Suprapubic skin (tissue), 4 donors: ENCODE results near the gene NDUFV1. TPM values are rescaled to one million over a fixed set of nuclear protein-coding genes. Genes with fewer than 3 reads are reported as not detected.
"Not testable (repeated sequence)": the region's sequence is repeated elsewhere in the genome, so short reads cannot be mapped to it uniquely, and the experiment has no call there.

Experiments
- DNase-seq, 2 donors: peaks; one replicate each; pipeline ENCODE4 v3.0.0-alpha.2; 2019; ENCODE audit warnings: low spot score in 2 of 2
- H3K27ac ChIP-seq: fragments of 200-600 bp; sonication (generic); one replicate; pipeline ENCODE4 v1.5.1; 2019
- H3K27me3 ChIP-seq: fragments of 200-600 bp; sonication (generic); one replicate; pipeline ENCODE4 v1.5.1; 2019
- H3K36me3 ChIP-seq: fragments of 200-600 bp; sonication (generic); one replicate; pipeline ENCODE4 v1.5.1; 2019
- H3K4me1 ChIP-seq: fragments of 200-600 bp; sonication (generic); one replicate; pipeline ENCODE4 v1.5.1; 2019
- H3K4me3 ChIP-seq: fragments of 200-600 bp; sonication (generic); one replicate; pipeline ENCODE4 v1.5.1; 2019; ENCODE audit warnings: mild to moderate bottlenecking
- H3K9me3 ChIP-seq: fragments of 200-600 bp; sonication (generic); one replicate; pipeline ENCODE4 v1.5.1; 2019
- CTCF ChIP-seq, 2 donors: fragments of 200-600 bp in 1 of 2; fragments of 450-650 bp in 1 of 2; sonication (generic) in 1 of 2; IDR thresholded peaks; one replicate each; pipeline ENCODE4 v1.5.1; 2016 to 2019; ENCODE audit warnings: antibody characterized with exemption in 2 of 2, mild to moderate bottlenecking in 1 of 2, moderate library complexity in 1 of 2
- EP300 ChIP-seq: sonication (generic); formaldehyde crosslinking; IDR thresholded peaks from one replicate; pipeline ENCODE4 v1.6.1; 2017; ENCODE audit warnings: antibody characterized with exemption
- POLR2A ChIP-seq, 2 donors: fragments of 450-650 bp; IDR thresholded peaks; one replicate each; pipeline ENCODE4 v1.6.1; 2017; ENCODE audit warnings: antibody characterized with exemption in 2 of 2, mild to moderate bottlenecking in 2 of 2, moderate library complexity in 2 of 2
- POLR2AphosphoS5 ChIP-seq, 3 donors: sonication (generic); formaldehyde crosslinking; IDR thresholded peaks; one replicate each; pipeline ENCODE4 v1.6.1; 2017; ENCODE audit warnings: antibody characterized with exemption in 3 of 3
- WGBS: methylation state at CpG from one replicate; pipeline ENCODE4 v1.1.5; 2018; 5-methylcytosine and 5-hydroxymethylcytosine counted together
- total RNA-seq, 4 donors: library from RNA; depleted of rRNA; stranded (reverse); fragments of >200 nt; gene quantifications; one replicate each; pipeline ENCODE4 v1.1.0, GENCODE V29; 2016

Gene NDUFV1
- total RNA-seq, 4 donors from 2014 or later: 200 to 361 (median 275) TPM

GRCh38 chr11:67654225-67654624 lies 47.5 kb downstream of the NDUFV1 start:
- peak in 1 of 2 donors; percentile 45 for DNase-seq
- Histone ChIP-seq H3K36me3 (no peaks in the 10 kb centered on the region), H3K9me3 (no peaks in the 10 kb centered on the region), H3K4me1 (peaks cover 26% of the 10 kb centered on the region), H3K27me3 (peaks cover 7% of the 10 kb centered on the region), H3K27ac (no peak overlapping the region), H3K4me3 (no peak overlapping the region)
- TF ChIP-seq POLR2AphosphoS5 (IDR thresholded peaks at IDR 0.05): no peak
- no peak for TF ChIP-seq EP300
- no peak for TF ChIP-seq CTCF (IDR thresholded peaks at IDR 0.05)
- TF ChIP-seq POLR2A (IDR thresholded peaks at IDR 0.05): no peak
- 73% methylated on average over 9 of the region's 9 CpGs for WGBS

- H3K27me3 ChIP-seq: no peaks in the 10 kb centered on the region
- no peak for DNase-seq
- no peak overlapping the region for H3K27ac ChIP-seq
These were observed 49.7 kb downstream of the NDUFV1 start for GRCh38 chr11:67656278-67656922.

GRCh38 chr11:67657300-67657699 lies 50.6 kb downstream of the NDUFV1 start:
- TF ChIP-seq CTCF (IDR thresholded peaks at IDR 0.05) (no peak), EP300 (no peak), POLR2A (IDR thresholded peaks at IDR 0.05) (no peak)
- no peaks in the 10 kb centered on the region for H3K9me3 ChIP-seq
- H3K4me3 ChIP-seq: no peak overlapping the region
- DNase-seq: no peak
- 30% methylated on average over 3 of the region's 3 CpGs for WGBS
- no peak overlapping the region for H3K27ac ChIP-seq
- no peaks in the 10 kb centered on the region for H3K27me3 ChIP-seq
- no peaks in the 10 kb centered on the region for H3K36me3 ChIP-seq
- H3K4me1 ChIP-seq: peaks cover 27% of the 10 kb centered on the region

More at GRCh38 chr11:67656278-67656922, 49.7 kb downstream of the NDUFV1 start:
- 49% methylated on average over 4 of the region's 4 CpGs for WGBS
- no peaks in the 10 kb centered on the region for H3K9me3 ChIP-seq
- H3K4me1 ChIP-seq: peaks cover 27% of the 10 kb centered on the region
- TF ChIP-seq EP300 (no peak), CTCF (IDR thresholded peaks at IDR 0.05) (no peak), POLR2AphosphoS5 (IDR thresholded peaks at IDR 0.05) (no peak), POLR2A (IDR thresholded peaks at IDR 0.05) (no peak)
- no peaks in the 10 kb centered on the region for H3K36me3 ChIP-seq
- H3K4me3 ChIP-seq: no peak overlapping the region

- peaks cover 27% of the 10 kb centered on the region for H3K4me1 ChIP-seq
- H3K9me3 ChIP-seq, H3K36me3 ChIP-seq, H3K27me3 ChIP-seq, H3K4me3 ChIP-seq, H3K27ac ChIP-seq: not testable (repeated sequence)
- DNase-seq: peak in 1 of 2 donors; percentile 26
- 55% methylated on average over 5 of the region's 5 CpGs for WGBS
These were observed 53.0 kb downstream of the NDUFV1 start for GRCh38 chr11:67659651-67660165.

- DNase-seq: peak in 1 of 2 donors; percentile 24
- not testable (repeated sequence) for H3K27me3 ChIP-seq, H3K4me3 ChIP-seq, H3K27ac ChIP-seq, H3K36me3 ChIP-seq, H3K9me3 ChIP-seq
- WGBS: 68% methylated on average over 5 of the region's 5 CpGs
- peaks cover 27% of the 10 kb centered on the region for H3K4me1 ChIP-seq
These were observed 54.0 kb downstream of the NDUFV1 start for GRCh38 chr11:67660752-67661151.

Other genes with a start within 250 kb of the NDUFV1 start
- gene CLCF1, start 233.3 kb upstream of the NDUFV1 start, total RNA-seq: 1 to 10 TPM; 2.7 to 5.5 (median 4.0) TPM
- gene RAD9A, start 214.9 kb upstream of the NDUFV1 start, total RNA-seq: 10 to 100 TPM; 24.1 to 86.9 (median 28.5) TPM
- gene PPP1CA, start 205.1 kb upstream of the NDUFV1 start, total RNA-seq: 100 to 1,000 TPM in 3 of 4 donors, 10 to 100 TPM in 1; 75.6 to 158 (median 121) TPM
- gene TBC1D10C, start 202.9 kb upstream of the NDUFV1 start, total RNA-seq: under 1 TPM; 0.26 to 0.64 (median 0.52) TPM
- under 1 TPM; 0.21 to 0.94 (median 0.74) TPM for gene CARNS1, start 191.3 kb upstream of the NDUFV1 start, total RNA-seq
- 100 to 1,000 TPM; 147 to 193 (median 158) TPM for gene RPS6KB2, start 178.4 kb upstream of the NDUFV1 start, total RNA-seq
- gene PTPRCAP, start 169.3 kb upstream of the NDUFV1 start, total RNA-seq: 1 to 10 TPM in 2 of 4 donors, under 1 TPM in 2; 0.59 to 4.3 (median 2.0) TPM
- 10 to 100 TPM; 46.7 to 64.2 (median 47.1) TPM for gene CORO1B, start 163.5 kb upstream of the NDUFV1 start, total RNA-seq
- gene GPR152, start 154.2 kb upstream of the NDUFV1 start, total RNA-seq: under 1 TPM in 1 of 4 donors, not detected in 3; 0.34 TPM
- gene CABP4, start 151.6 kb upstream of the NDUFV1 start, total RNA-seq: 1 to 10 TPM in 1 of 4 donors, under 1 TPM in 2, not detected in 1; 0.38 to 2.5 (median 0.72) TPM
- gene TMEM134, start 137.7 kb upstream of the NDUFV1 start, total RNA-seq: 100 to 1,000 TPM; 131 to 376 (median 207) TPM
- 10 to 100 TPM; 30.5 to 58.4 (median 42.2) TPM for gene AIP, start 123.9 kb upstream of the NDUFV1 start, total RNA-seq
- gene PITPNM1, start 101.6 kb upstream of the NDUFV1 start, total RNA-seq: 10 to 100 TPM; 12.4 to 25.7 (median 19.7) TPM
- 10 to 100 TPM; 16.7 to 44.6 (median 30.9) TPM for gene CDK2AP2, start 98.8 kb upstream of the NDUFV1 start, total RNA-seq
- gene CABP2, start 83.5 kb upstream of the NDUFV1 start, total RNA-seq: not detected
- 1,000 to 10,000 TPM in 3 of 4 donors, 100 to 1,000 TPM in 1; 564 to 1,559 (median 1,256) TPM for gene GSTP1, start 23.1 kb upstream of the NDUFV1 start, total RNA-seq
- gene NUDT8, start 23.0 kb downstream of the NDUFV1 start, total RNA-seq: 10 to 100 TPM; 33.9 to 48.8 (median 46.3) TPM
- not detected for gene TBX10, start 32.8 kb downstream of the NDUFV1 start, total RNA-seq
- not detected for gene ACY3, start 43.8 kb downstream of the NDUFV1 start, total RNA-seq
- 100 to 1,000 TPM in 2 of 4 donors, 10 to 100 TPM in 2; 90.0 to 176 (median 105) TPM for gene ALDH3B2, start 67.7 kb downstream of the NDUFV1 start, total RNA-seq